Measurements from ENCODE around the gene ACSL3. TPM values are rescaled to one million over a fixed set of nuclear protein-coding genes. Genes with fewer than 3 reads are reported as not detected.

Gene ACSL3
- 10 to 100 TPM; 34.5 to 50.2 (median 45.3) TPM for total RNA-seq
- 1 to 10 TPM; 7.5 to 9.8 (median 9.7) TPM for polyA plus RNA-seq
- long read RNA-seq, donor 1, partial matches to known transcripts: 0 of 4 reads
- long read RNA-seq, donor 1, other reads (novel, unspliced or antisense): 0 of 4 reads
- long read RNA-seq, donor 2, full-length matches to known transcripts: 2 of 2 reads
- long read RNA-seq, donor 2, partial matches to known transcripts: 0 of 2 reads
- long read RNA-seq, donor 2, other reads (novel, unspliced or antisense): 0 of 2 reads

DNA sequence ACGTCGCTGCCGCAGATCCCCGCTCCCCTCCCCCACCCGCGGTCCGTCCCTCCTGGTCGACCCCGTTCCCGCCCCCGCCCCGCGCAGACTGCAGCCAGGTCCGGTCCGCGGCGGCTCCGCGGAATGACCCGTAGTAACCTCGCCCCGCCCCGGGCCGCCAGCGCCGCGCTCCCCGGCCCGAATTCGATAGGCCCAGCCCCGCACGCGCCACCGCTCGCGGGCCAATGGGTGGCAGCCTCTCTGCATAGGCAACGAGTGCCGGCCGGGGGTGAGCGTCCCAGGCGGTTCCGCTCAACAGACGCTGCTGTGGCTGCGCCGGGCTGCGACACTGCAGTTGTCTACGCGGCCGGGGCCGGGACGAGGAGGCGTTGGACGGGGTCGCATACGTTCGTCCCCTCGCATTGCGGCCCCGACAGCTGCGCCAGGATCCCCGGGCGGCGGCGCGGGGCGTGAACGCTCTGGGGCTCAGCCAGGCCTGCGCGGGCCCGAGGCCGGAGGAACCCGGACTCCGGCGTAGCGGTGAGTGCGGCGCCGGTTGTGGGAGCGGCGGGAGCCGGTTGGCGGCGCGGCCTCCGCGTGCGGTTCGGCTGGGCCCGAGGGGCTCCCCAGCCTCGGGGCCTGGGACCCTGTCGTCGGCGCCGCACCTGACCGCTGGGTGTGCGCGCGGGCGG is at the start of gene ACSL3:
Gene ACSL3 (plus strand): TSS at position 297 of the 671 bp plus-strand sequence. CDS start 47,737 bp downstream, outside the sequence.
- no peaks in the 10 kb centered on the region for H3K36me3 ChIP-seq
- peak; percentile 99 for DNase-seq
- 0 to 3% (median 1%) methylated on average over 27 to 99 of the region's 99 CpGs for WGBS, 5 donors
- TF ChIP-seq POLR2A (IDR thresholded peaks at IDR 0.05) (peak; percentile 90 to 96 (median 95)), POLR2AphosphoS5 (IDR thresholded peaks at IDR 0.05) (peak; percentile 99 to 100 (median 100))
- TF ChIP-seq, protein P1, sequence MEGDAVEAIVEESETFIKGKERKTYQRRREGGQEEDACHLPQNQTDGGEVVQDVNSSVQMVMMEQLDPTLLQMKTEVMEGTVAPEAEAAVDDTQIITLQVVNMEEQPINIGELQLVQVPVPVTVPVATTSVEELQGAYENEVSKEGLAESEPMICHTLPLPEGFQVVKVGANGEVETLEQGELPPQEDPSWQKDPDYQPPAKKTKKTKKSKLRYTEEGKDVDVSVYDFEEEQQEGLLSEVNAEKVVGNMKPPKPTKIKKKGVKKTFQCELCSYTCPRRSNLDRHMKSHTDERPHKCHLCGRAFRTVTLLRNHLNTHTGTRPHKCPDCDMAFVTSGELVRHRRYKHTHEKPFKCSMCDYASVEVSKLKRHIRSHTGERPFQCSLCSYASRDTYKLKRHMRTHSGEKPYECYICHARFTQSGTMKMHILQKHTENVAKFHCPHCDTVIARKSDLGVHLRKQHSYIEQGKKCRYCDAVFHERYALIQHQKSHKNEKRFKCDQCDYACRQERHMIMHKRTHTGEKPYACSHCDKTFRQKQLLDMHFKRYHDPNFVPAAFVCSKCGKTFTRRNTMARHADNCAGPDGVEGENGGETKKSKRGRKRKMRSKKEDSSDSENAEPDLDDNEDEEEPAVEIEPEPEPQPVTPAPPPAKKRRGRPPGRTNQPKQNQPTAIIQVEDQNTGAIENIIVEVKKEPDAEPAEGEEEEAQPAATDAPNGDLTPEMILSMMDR (IDR thresholded peaks at IDR 0.05 in 8 of 11, conservative IDR thresholded peaks at IDR 0.05 in 3 of 11): peak in 4 of 11 experiments; percentile 24 to 40 (median 32)
- peaks cover 35 to 59% (median 48%) of the 10 kb centered on the region in 6 donors for H3K4me1 ChIP-seq
- peak within 1 kb of the TSS; percentile 63 to 83 (median 80) for H3K4me3 ChIP-seq
- H3K27ac ChIP-seq: peak within 1 kb of the TSS; percentile 86 to 98 (median 96)
- H3K27me3 ChIP-seq (replicated peaks in 1 of 7): no peaks in the 10 kb centered on the region
- intact Hi-C loops (cut with DNase I; ENCODE audit: low total_unique reads): no loop called here
- H3K9me3 ChIP-seq: no peaks in the 10 kb centered on the region

DNA sequence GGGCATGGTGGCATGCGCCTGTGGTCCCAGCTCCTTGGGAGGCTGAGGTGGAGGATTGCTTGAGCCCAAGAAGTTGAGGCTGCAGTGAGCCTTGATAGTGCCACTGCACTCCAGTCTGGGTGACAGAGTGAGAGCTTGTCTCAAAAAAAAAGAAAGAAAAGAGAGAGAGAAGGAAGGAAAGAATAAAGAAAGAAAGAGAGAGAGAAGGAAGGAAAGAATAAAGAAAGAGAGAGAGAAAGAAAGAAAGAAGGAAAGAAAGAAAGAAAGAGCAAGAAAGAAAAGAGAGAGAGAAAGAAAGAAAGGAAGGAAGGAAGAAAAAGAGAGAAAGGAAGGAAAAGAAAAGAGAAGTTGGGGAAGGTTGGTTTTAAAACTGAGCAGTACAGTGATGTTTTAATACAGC is 49.0 kb upstream of the ACSL3 start:
- Histone ChIP-seq H3K9me3 (no peaks in the 10 kb centered on the region), H3K27me3 (replicated peaks in 1 of 7) (no peaks in the 10 kb centered on the region), H3K4me3 (no peak overlapping the region), H3K27ac (no peak overlapping the region), H3K4me1 (peaks cover 0 to 6% (median 0%) of the 10 kb centered on the region in 6 donors), H3K36me3 (no peaks in the 10 kb centered on the region)
- TF ChIP-seq POLR2A (IDR thresholded peaks at IDR 0.05) (no peak), POLR2AphosphoS5 (IDR thresholded peaks at IDR 0.05) (no peak)
- TF ChIP-seq, protein P1 (IDR thresholded peaks at IDR 0.05 in 8 of 11, conservative IDR thresholded peaks at IDR 0.05 in 3 of 11): no peak
- DNase-seq: no peak
- WGBS, 5 donors: 92 to 100% (median 94%) methylated on average over 1 of the region's 1 CpG
- intact Hi-C loops (cut with DNase I; ENCODE audit: low total_unique reads): no loop called here

DNA sequence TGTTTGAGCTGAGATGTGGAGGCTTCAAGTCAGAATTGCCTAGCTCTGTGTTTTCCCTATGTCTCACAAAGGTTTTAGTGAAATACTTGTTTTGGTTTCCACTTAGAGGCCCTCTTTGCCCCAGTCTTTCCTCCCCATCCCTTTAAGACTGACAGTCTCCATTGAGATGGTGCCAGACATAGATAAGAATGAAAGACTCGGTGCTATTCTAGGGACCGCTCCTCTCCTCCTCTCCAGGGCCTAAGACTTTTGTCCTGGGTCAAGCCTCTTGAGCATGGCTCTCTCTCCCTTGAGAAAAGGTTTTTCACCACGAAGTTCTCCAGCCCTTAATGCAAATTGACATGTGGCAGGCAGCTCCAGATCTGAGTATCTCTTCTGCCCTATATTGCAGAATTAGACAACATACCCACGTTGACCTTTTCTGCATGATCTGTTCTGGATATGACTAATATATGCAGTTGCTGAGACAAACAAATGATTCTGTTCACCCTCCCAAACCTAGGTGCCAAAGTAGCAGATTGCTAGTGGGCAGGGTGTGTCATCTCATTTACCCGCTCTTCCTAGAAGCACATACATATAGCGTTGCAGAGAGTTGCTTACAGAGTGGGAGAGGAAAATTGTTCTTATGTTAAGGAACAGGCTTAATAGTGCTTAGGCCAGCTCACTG is 47.5 kb upstream of the ACSL3 start:
- DNase-seq: no peak
- no peak for TF ChIP-seq POLR2A (IDR thresholded peaks at IDR 0.05)
- TF ChIP-seq, protein P1 (IDR thresholded peaks at IDR 0.05 in 8 of 11, conservative IDR thresholded peaks at IDR 0.05 in 3 of 11): no peak
- no peak for TF ChIP-seq POLR2AphosphoS5 (IDR thresholded peaks at IDR 0.05)
- Histone ChIP-seq H3K27ac (no peak overlapping the region), H3K36me3 (no peaks in the 10 kb centered on the region), H3K4me1 (peaks cover 0 to 6% (median 0%) of the 10 kb centered on the region in 6 donors), H3K9me3 (no peaks in the 10 kb centered on the region), H3K27me3 (replicated peaks in 1 of 7) (no peaks in the 10 kb centered on the region), H3K4me3 (no peak overlapping the region)
- 51 to 71% (median 66%) methylated on average over 6 of the region's 6 CpGs for WGBS, 5 donors
- intact Hi-C loops (cut with DNase I; ENCODE audit: low total_unique reads): no loop called here

All from spleen (tissue), 13 donors.